Right lobe of liver (tissue), 6 donors: ENCODE measurements around the gene WDR13. TPM values are rescaled to one million over a fixed set of nuclear protein-coding genes. Genes with fewer than 3 reads are reported as not detected.
A peak's percentile ranks its signal among the peaks of the same experiment; 100 is the strongest.
"Not testable (repeated sequence)": the region's sequence is repeated elsewhere in the genome, so short reads cannot be mapped to it uniquely, and the experiment has no call there.

Experiments
- ATAC-seq, 4 donors: fragments of 200-7000 bp; cut with Tn5 transposase; one replicate each; pipeline ENCODE4 v1.9.1; 2020; ENCODE audit warnings: mild to moderate bottlenecking in 4 of 4, moderate library complexity in 4 of 4
- DNase-seq, 3 donors: peaks; one replicate each; pipeline ENCODE4 v3.0.0-alpha.2; 2020
- H3K27ac ChIP-seq, 3 donors: fragments of 200-600 bp; one replicate each; pipeline ENCODE4 v1.8.0; 2022
- H3K27me3 ChIP-seq, 2 donors: fragments of 200-600 bp; one replicate each; pipeline ENCODE4 v1.8.0; 2022
- H3K36me3 ChIP-seq, 4 donors: fragments of 200-600 bp; sonication (generic) in 1 of 4; one replicate each; pipeline versions ENCODE4 v1.5.1 to v1.8.0; 2017 to 2022; ENCODE audit warnings: control low read depth in 1 of 4
- H3K4me1 ChIP-seq, 4 donors: fragments of 200-600 bp; sonication (generic) in 1 of 4; one replicate each; pipeline versions ENCODE4 v1.5.1 to v1.8.0; 2017 to 2022; ENCODE audit warnings: control low read depth in 1 of 4
- H3K4me3 ChIP-seq, 3 donors: fragments of 200-600 bp; one replicate each; pipeline ENCODE4 v1.8.0; 2022
- H3K9me3 ChIP-seq, 4 donors: fragments of 200-600 bp; sonication (generic) in 1 of 4; one replicate each; pipeline versions ENCODE4 v1.5.1 to v1.8.0; 2017 to 2022; ENCODE audit warnings: control low read depth in 1 of 4
- POLR2A ChIP-seq: fragments of 450-650 bp; IDR thresholded peaks from one replicate; pipeline ENCODE4 v1.6.1; 2017; ENCODE audit warnings: antibody characterized with exemption, mild to moderate bottlenecking
- WGBS: methylation state at CpG from one replicate; pipeline ENCODE4 v1.1.6; 2018; ENCODE audit warnings: low coverage, low lambda C conversion rate; ENCODE audit not compliant: insufficient coverage; ENCODE audit errors: missing lambda C conversion rate; 5-methylcytosine and 5-hydroxymethylcytosine counted together
- intact Hi-C, 2 donors: fragments of 100-400 bp; cut with DNase I; formaldehyde crosslinking; loops; one replicate each; pipeline versions ENCODE4 v1.11.2 to v1.14.1; 2022
- small RNA-seq, 2 experiments: library from RNA; depleted of rRNA; stranded (forward); fragments of <200 nt; gene quantifications; one replicate each; pipeline ENCODE3, GENCODE V24; 2016
- total RNA-seq, 6 experiments: library from RNA; depleted of rRNA in 2 of 6; stranded (reverse); fragments of >200 nt in 2 of 6; fragmentation: NEBNext Ultra II Directional in 3 of 6; extraction: Animal tissue kit (Norgen Biotek cat#: 25700) in 3 of 6; gene quantifications; one replicate each; pipeline versions ENCODE4 v1.1.0 to v1.2.4, GENCODE V29; 2016 to 2023
- TF ChIP-seq, protein P1 (sequence below), 4 donors: fragments of 200-600 bp in 3 of 4; fragments of 450-650 bp in 1 of 4; IDR thresholded peaks; one replicate each; pipeline versions ENCODE4 v1.5.1 to v1.8.0; 2016 to 2022; ENCODE audit warnings: antibody characterized with exemption in 4 of 4, mild to moderate bottlenecking in 2 of 4
- donor health status: DM: no; HTN: yes; CAD: no.
- donor health status: DM: no; HTN: no; CAD: no.
- donor health status: DM: no; HTN: no; CAD: no.
- donor health status: DM: no; HTN: yes; CAD: no.
- donor health status: DM: no; HTN: yes; CAD: no.

Gene WDR13
- total RNA-seq, 6 experiments from 2014 or later, result 46.5 to 193 (median 80.8) TPM

GRCh38 chrX:48645669-48646068 is 48.4 kb downstream of the WDR13 start:
- Histone ChIP-seq H3K36me3 (no peaks in the 10 kb centered on the region), H3K9me3 (no peaks in the 10 kb centered on the region), H3K27ac (no peak overlapping the region), H3K4me1 (no peaks in the 10 kb centered on the region), H3K4me3 (no peak overlapping the region), H3K27me3 (no peaks in the 10 kb centered on the region)
- WGBS, result 77% methylated on average over 7 of the region's 7 CpGs
- ATAC-seq (no peak), DNase-seq (no peak)
- intact Hi-C loops, result no loop called here
- TF ChIP-seq, protein P1, sequence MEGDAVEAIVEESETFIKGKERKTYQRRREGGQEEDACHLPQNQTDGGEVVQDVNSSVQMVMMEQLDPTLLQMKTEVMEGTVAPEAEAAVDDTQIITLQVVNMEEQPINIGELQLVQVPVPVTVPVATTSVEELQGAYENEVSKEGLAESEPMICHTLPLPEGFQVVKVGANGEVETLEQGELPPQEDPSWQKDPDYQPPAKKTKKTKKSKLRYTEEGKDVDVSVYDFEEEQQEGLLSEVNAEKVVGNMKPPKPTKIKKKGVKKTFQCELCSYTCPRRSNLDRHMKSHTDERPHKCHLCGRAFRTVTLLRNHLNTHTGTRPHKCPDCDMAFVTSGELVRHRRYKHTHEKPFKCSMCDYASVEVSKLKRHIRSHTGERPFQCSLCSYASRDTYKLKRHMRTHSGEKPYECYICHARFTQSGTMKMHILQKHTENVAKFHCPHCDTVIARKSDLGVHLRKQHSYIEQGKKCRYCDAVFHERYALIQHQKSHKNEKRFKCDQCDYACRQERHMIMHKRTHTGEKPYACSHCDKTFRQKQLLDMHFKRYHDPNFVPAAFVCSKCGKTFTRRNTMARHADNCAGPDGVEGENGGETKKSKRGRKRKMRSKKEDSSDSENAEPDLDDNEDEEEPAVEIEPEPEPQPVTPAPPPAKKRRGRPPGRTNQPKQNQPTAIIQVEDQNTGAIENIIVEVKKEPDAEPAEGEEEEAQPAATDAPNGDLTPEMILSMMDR (IDR thresholded peaks at IDR 0.05), result no peak
- TF ChIP-seq POLR2A, result no peak

- intact Hi-C loops, result no loop called here
- ATAC-seq, result peak; percentile 82 to 92 (median 88)
- Histone ChIP-seq H3K27ac (no peak overlapping the region), H3K4me1 (no peaks in the 10 kb centered on the region), H3K36me3 (no peaks in the 10 kb centered on the region), H3K27me3 (no peaks in the 10 kb centered on the region), H3K9me3 (no peaks in the 10 kb centered on the region), H3K4me3 (no peak overlapping the region)
- peak in 1 of 3 donors; percentile 49 for DNase-seq
- 21% methylated on average over 6 of the region's 6 CpGs for WGBS
- TF ChIP-seq POLR2A, result no peak
- TF ChIP-seq, protein P1 (IDR thresholded peaks at IDR 0.05), result peak; percentile 31 to 51 (median 39)
Observed at GRCh38 chrX:48648336-48648751, 51.1 kb downstream of the WDR13 start.

DNA sequence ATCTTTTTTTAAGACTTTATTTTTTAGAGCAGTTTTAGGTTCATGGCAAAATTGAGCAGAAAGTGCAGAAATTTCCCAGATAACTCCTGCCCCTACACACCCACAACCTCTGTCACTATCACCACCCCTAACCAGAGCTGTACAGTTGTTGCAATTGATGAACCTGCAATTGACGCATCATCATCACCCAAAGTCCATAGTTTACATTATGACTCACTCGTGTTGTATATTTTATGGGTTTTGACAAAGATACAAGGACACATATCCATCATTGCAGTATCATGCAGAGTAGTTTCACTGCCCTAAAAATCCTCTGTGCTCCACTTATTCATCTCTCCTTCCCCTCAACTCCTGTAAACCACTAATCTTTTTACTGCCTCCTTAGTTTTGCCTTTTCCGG is 51.8 kb downstream of the WDR13 start:
- Histone ChIP-seq H3K27ac (no peak overlapping the region), H3K36me3 (no peaks in the 10 kb centered on the region), H3K4me1 (no peaks in the 10 kb centered on the region), H3K27me3 (no peaks in the 10 kb centered on the region), H3K4me3 (no peak overlapping the region), H3K9me3 (no peaks in the 10 kb centered on the region)
- DNase-seq (no peak), ATAC-seq (no peak)
- TF ChIP-seq, protein P1 (IDR thresholded peaks at IDR 0.05), result no peak
- no peak for TF ChIP-seq POLR2A
- 77% methylated on average over 3 of the region's 3 CpGs for WGBS
- intact Hi-C loops, result no loop called here

DNA sequence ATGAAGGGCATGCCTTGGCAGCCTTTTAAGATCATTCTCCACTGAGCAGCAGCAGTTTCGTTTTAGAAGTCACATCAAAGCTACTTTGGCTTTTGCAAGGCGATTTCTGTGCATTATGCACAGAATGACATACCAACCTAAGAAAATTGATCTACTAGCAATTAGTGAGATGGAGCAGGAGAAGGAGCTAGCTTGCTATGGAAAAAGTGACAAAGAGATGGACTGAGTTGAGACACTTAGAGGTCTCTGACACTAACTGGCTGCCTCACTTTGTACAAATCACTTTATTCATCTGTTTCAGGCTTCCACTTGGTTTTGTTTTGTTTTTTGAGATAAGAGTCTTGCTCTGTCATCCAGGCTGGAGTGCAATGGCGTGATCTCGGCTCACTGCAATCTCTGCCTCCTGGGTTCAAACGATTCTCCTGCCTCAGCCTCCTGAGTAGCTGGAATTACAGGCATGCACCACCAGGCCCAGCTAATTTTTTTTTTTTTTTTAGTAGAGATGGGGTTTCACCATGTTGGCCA is 54.8 kb downstream of the WDR13 start:
- intact Hi-C loops, H3K4me1 ChIP-seq, H3K4me3 ChIP-seq, ATAC-seq, H3K27me3 ChIP-seq, H3K27ac ChIP-seq, DNase-seq, H3K9me3 ChIP-seq, H3K36me3 ChIP-seq: not testable (repeated sequence)
- WGBS, result 34% methylated on average over 3 of the region's 5 CpGs

GRCh38 chrX:48654746-48655145 is 57.5 kb downstream of the WDR13 start:
- H3K9me3 ChIP-seq, intact Hi-C loops, H3K27me3 ChIP-seq, H3K4me3 ChIP-seq, H3K36me3 ChIP-seq, H3K27ac ChIP-seq, DNase-seq, H3K4me1 ChIP-seq, ATAC-seq: not testable (repeated sequence)
- WGBS, result 56% methylated on average over 13 of the region's 19 CpGs

Small RNA genes lying within 50 kb of the gene (small RNA-seq; reads per million reads assigned to genes)
- 0 reads per million in 2 experiments for gene MRPL32P1

Other genes starting within 250 kb of the WDR13 start
- not detected for gene SSX3, start 240.8 kb upstream of the WDR13 start, total RNA-seq
- gene SSX4, start 214.0 kb upstream of the WDR13 start, total RNA-seq, result not detected
- gene SSX4B, start 185.5 kb upstream of the WDR13 start, total RNA-seq, result not detected
- gene SLC38A5, start 127.2 kb upstream of the WDR13 start, total RNA-seq, result 1 to 10 TPM in 1 of 6 experiments, under 1 TPM in 4, not detected in 1; 0.22 to 1.4 (median 0.37) TPM
- 10 to 100 TPM in 5 of 6 experiments, 1 to 10 TPM in 1; 9.9 to 30.4 (median 12.5) TPM for gene FTSJ1, start 121.3 kb upstream of the WDR13 start, total RNA-seq
- gene PORCN, start 88.5 kb upstream of the WDR13 start, total RNA-seq, result 1 to 10 TPM; 1.7 to 6.1 (median 1.9) TPM
- gene EBP, start 75.7 kb upstream of the WDR13 start, total RNA-seq, result 100 to 1,000 TPM; 150 to 276 (median 225) TPM
- 1 to 10 TPM; 4.3 to 7.5 (median 5.6) TPM for gene TBC1D25, start 57.8 kb upstream of the WDR13 start, total RNA-seq
- gene RBM3, start 23.0 kb upstream of the WDR13 start, total RNA-seq, result 10 to 100 TPM; 14.7 to 69.0 (median 57.7) TPM
- 1 to 10 TPM; 2.4 to 7.2 (median 4.8) TPM for gene WAS, start 86.3 kb downstream of the WDR13 start, total RNA-seq
- gene SUV39H1, start 99.2 kb downstream of the WDR13 start, total RNA-seq, result 10 to 100 TPM in 1 of 6 experiments, 1 to 10 TPM in 5; 2.2 to 10.8 (median 3.5) TPM
- gene GLOD5, start 164.3 kb downstream of the WDR13 start, total RNA-seq, result 1 to 10 TPM in 5 of 6 experiments, under 1 TPM in 1; 0.98 to 4.1 (median 2.9) TPM
- 1 to 10 TPM in 1 of 6 experiments, under 1 TPM in 1, not detected in 4; 0.37 to 1.2 TPM for gene GATA1, start 189.1 kb downstream of the WDR13 start, total RNA-seq
- 100 to 1,000 TPM in 5 of 6 experiments, 10 to 100 TPM in 1; 84.4 to 173 (median 136) TPM for gene HDAC6, start 204.6 kb downstream of the WDR13 start, total RNA-seq
- not detected for gene ERAS, start 229.0 kb downstream of the WDR13 start, total RNA-seq
- gene PCSK1N, start 238.1 kb downstream of the WDR13 start, total RNA-seq, result 1 to 10 TPM in 1 of 6 experiments, under 1 TPM in 1, not detected in 4; 0.20 to 1.4 TPM